HepG2 (cell line): ENCODE measurements around the gene TSPAN18. TPM values are rescaled to one million over a fixed set of nuclear protein-coding genes. Genes with fewer than 3 reads are reported as not detected.

Experiments used
- ATAC-seq: fragments of 200-7000 bp; cut with Tn5 transposase; 3 replicates; pipeline ENCODE4 v1.9.1; 2020; ENCODE audit warnings: mild to moderate bottlenecking, moderate library complexity
- BruUV-seq: library from RNA; stranded (reverse); fragments of 400-500 nt; replicated peaks from 2 replicates; lab custom pipeline; 2021; lab: Mats Ljungman, UMichigan
- CTCF ChIA-PET: fragments of 300-600 bp; formaldehyde crosslinking; extraction: SDS; loops from one replicate; lab custom pipeline; 2021; ENCODE audit warnings: low total read pairs, inconsistent platforms, low intra/inter-chr PET ratio; lab: Yijun Ruan, JAX
- POLR2A ChIA-PET: fragments of 350-600 bp; sonication (Branson Sonifier 250); formaldehyde crosslinking; loops from one replicate; lab custom pipeline; 2020; ENCODE audit warnings: antibody characterized with exemption, inconsistent platforms; lab: Yijun Ruan, JAX
- DNase-seq: peaks from one replicate; pipeline ENCODE4 v3.0.0-alpha.2; 2015; ENCODE audit warnings: low spot score
- FAIRE-seq: peaks from 3 replicates; lab custom pipeline; 2011; peaks lifted over from hg19 to GRCh38; lab: Jason Lieb, UNC
- H2AFZ ChIP-seq: one replicate; pipeline ENCODE4 v1.6.1; 2011; ENCODE audit warnings: low read length, inconsistent platforms
- H3K27ac ChIP-seq: fragments of 300-600 bp; 3 replicates; pipeline ENCODE4 v1.8.0; 2011; ENCODE audit warnings: mixed run types, mild to moderate bottlenecking, mixed read lengths, low read length, inconsistent platforms; ENCODE audit not compliant: insufficient read depth; ENCODE audit errors: extremely low read length
- H3K27me3 ChIP-seq, 2 experiments: fragments of 200-600 bp in 1 of 2; 2 replicates in 1 of 2; 3 replicates in 1 of 2; pipeline versions ENCODE4 v1.6.0 to v1.8.0; 2011; ENCODE audit warnings: low read length in 2 of 2, mild to moderate bottlenecking in 2 of 2, moderate library complexity in 2 of 2, inconsistent platforms in 1 of 2; ENCODE audit not compliant: insufficient read depth in 2 of 2, control insufficient read depth in 1 of 2
- H3K36me3 ChIP-seq, 2 experiments: fragments of 200-600 bp in 1 of 2; replicated peaks in 1 of 2; 2 replicates in 1 of 2; 3 replicates in 1 of 2; pipeline versions ENCODE4 v1.5.1 to v1.8.0; 2011; ENCODE audit warnings: low read length in 2 of 2, inconsistent platforms in 1 of 2; ENCODE audit not compliant: insufficient read depth in 2 of 2, control insufficient read depth in 1 of 2
- H3K4me1 ChIP-seq: 2 replicates; pipeline ENCODE4 v1.5.1; 2012; ENCODE audit warnings: low read length, inconsistent platforms; ENCODE audit not compliant: insufficient read depth
- H3K4me2 ChIP-seq: 2 replicates; pipeline ENCODE4 v1.6.0; 2011; ENCODE audit warnings: low read depth, low read length, inconsistent platforms
- H3K4me3 ChIP-seq, 3 experiments: fragments of 200-600 bp in 1 of 3; sonication (generic), shearing (Covaris generic) in 1 of 3; replicated peaks in 1 of 3; 2 replicates each; pipeline ENCODE4 v1.5.1; 2011 to 2016; ENCODE audit warnings: low read length in 3 of 3, inconsistent platforms in 2 of 3, low read depth in 2 of 3, mild to moderate bottlenecking in 2 of 3, control low read depth in 1 of 3, mixed read lengths in 1 of 3; ENCODE audit not compliant: insufficient read depth in 1 of 3
- H3K79me2 ChIP-seq: one replicate; pipeline ENCODE4 v1.6.1; 2011; ENCODE audit warnings: low read length, inconsistent platforms; ENCODE audit not compliant: insufficient read depth
- H3K9ac ChIP-seq: 2 replicates; pipeline ENCODE4 v1.6.0; 2011; ENCODE audit warnings: mild to moderate bottlenecking, low read depth, low read length, inconsistent platforms; ENCODE audit not compliant: insufficient read depth
- H3K9me3 ChIP-seq: 2 replicates; pipeline ENCODE4 v1.5.1; 2012; ENCODE audit warnings: mild to moderate bottlenecking, low read length
- H4K20me1 ChIP-seq: 2 replicates; pipeline ENCODE4 v1.6.0; 2011; ENCODE audit warnings: inconsistent platforms, mild to moderate bottlenecking, low read length, moderate library complexity; ENCODE audit not compliant: insufficient read depth
- E2F5 ChIP-seq: sonication (generic); formaldehyde crosslinking; conservative IDR thresholded peaks from 2 replicates; pipeline ENCODE4 v1.4.0; 2020; ENCODE audit warnings: missing genetic modification reagents
- KDM5A ChIP-seq: fragments of 200-600 bp; sonication (generic); IDR thresholded peaks from 2 replicates; pipeline ENCODE4 v1.7.0; 2018; ENCODE audit warnings: antibody characterized with exemption, mild to moderate bottlenecking, low read length, borderline replicate concordance
- WGBS: methylation state at CpG from one replicate; pipeline ENCODE4 v1.1.6; 2017; ENCODE audit warnings: low lambda C conversion rate; 5-methylcytosine and 5-hydroxymethylcytosine counted together
- in situ Hi-C: cut with HindIII; loops from 2 replicates; pipeline ENCODE4 v1.10.0; 2017; ENCODE audit warnings: low pct_unique_long_range_greater_than_20kb; ENCODE audit not compliant: extremely low pct_ligation_motif_present
- intact Hi-C: fragments of 100-400 bp; cut with micrococcal nuclease; formaldehyde crosslinking; loops from one replicate; pipeline ENCODE4 v1.10.0; 2022; ENCODE audit not compliant: unreplicated experiment
- polyA plus RNA-seq, 8 experiments: library from polyadenylated mRNA; depleted of rRNA in 3 of 8; stranded (reverse) in 7 of 8; unstranded in 1 of 8; fragments of >200 nt; fragmentation: Illumina TruSeq in 4 of 8; extraction: Trizol in 4 of 8; gene quantifications; 2 replicates each; pipeline versions ENCODE4 v1.2.1 to v1.2.3, GENCODE V29; 2011 to 2016; ENCODE audit warnings: low read depth in 4 of 8, missing spikeins in 1 of 8, mixed read lengths in 1 of 8; ENCODE audit not compliant: insufficient read depth in 1 of 8
- total RNA-seq, 5 experiments: library from RNA; depleted of rRNA; stranded (reverse); fragments of >200 nt; fragmentation: Illumina TruSeq; extraction: Trizol; gene quantifications; 2 replicates each; pipeline ENCODE4 v1.2.3, GENCODE V29; 2016; ENCODE audit warnings: low read depth in 1 of 5
- TF ChIP-seq, protein P1 (sequence below): sonication (generic); formaldehyde crosslinking; IDR thresholded peaks from one replicate; pipeline ENCODE4 v1.5.1; 2020; ENCODE audit warnings: mild to moderate bottlenecking, missing genetic modification reagents; ENCODE audit errors: not compliant biosample characterization

The TSPAN18 gene
- total and polyA plus RNA-seq, 2 of the 13 experiments (the other 11 are each of a cell fraction or from before 2014, with no cell fraction given) = not detected

GRCh38 chr11:44763121-44763820, 36.5 kb downstream of the TSPAN18 start:
- ChIA-PET CTCF (no interaction called here), POLR2A (no interaction called here)
- no peak for ATAC-seq
- Histone ChIP-seq H3K79me2 (no peaks in the 10 kb centered on the region), H3K36me3 (no peaks in the 10 kb centered on the region), H3K4me1 (no peaks in the 10 kb centered on the region), H3K27ac (no peak overlapping the region), H3K4me2 (no peak overlapping the region), H3K9ac (no peak overlapping the region), H3K9me3 (no peaks in the 10 kb centered on the region), H3K27me3 (peaks cover 0 to 7% of the 10 kb centered on the region in 2 experiments; a peak in 2 of 5 replicates), H2AFZ (no peak overlapping the region), H4K20me1 (no peaks in the 10 kb centered on the region), H3K4me3 (no peak overlapping the region)
- DNase-seq = no peak
- no TSS peak for BruUV-seq
- intact Hi-C loops = no loop called here
- in situ Hi-C loops = loop anchor here (10.0 kb wide), 1 partner anchor 138 kb away; no protein-coding TSS in a partner anchor
- no peak for FAIRE-seq
- WGBS = 15% methylated on average over 4 of the region's 5 CpGs
- TF ChIP-seq, protein P1, sequence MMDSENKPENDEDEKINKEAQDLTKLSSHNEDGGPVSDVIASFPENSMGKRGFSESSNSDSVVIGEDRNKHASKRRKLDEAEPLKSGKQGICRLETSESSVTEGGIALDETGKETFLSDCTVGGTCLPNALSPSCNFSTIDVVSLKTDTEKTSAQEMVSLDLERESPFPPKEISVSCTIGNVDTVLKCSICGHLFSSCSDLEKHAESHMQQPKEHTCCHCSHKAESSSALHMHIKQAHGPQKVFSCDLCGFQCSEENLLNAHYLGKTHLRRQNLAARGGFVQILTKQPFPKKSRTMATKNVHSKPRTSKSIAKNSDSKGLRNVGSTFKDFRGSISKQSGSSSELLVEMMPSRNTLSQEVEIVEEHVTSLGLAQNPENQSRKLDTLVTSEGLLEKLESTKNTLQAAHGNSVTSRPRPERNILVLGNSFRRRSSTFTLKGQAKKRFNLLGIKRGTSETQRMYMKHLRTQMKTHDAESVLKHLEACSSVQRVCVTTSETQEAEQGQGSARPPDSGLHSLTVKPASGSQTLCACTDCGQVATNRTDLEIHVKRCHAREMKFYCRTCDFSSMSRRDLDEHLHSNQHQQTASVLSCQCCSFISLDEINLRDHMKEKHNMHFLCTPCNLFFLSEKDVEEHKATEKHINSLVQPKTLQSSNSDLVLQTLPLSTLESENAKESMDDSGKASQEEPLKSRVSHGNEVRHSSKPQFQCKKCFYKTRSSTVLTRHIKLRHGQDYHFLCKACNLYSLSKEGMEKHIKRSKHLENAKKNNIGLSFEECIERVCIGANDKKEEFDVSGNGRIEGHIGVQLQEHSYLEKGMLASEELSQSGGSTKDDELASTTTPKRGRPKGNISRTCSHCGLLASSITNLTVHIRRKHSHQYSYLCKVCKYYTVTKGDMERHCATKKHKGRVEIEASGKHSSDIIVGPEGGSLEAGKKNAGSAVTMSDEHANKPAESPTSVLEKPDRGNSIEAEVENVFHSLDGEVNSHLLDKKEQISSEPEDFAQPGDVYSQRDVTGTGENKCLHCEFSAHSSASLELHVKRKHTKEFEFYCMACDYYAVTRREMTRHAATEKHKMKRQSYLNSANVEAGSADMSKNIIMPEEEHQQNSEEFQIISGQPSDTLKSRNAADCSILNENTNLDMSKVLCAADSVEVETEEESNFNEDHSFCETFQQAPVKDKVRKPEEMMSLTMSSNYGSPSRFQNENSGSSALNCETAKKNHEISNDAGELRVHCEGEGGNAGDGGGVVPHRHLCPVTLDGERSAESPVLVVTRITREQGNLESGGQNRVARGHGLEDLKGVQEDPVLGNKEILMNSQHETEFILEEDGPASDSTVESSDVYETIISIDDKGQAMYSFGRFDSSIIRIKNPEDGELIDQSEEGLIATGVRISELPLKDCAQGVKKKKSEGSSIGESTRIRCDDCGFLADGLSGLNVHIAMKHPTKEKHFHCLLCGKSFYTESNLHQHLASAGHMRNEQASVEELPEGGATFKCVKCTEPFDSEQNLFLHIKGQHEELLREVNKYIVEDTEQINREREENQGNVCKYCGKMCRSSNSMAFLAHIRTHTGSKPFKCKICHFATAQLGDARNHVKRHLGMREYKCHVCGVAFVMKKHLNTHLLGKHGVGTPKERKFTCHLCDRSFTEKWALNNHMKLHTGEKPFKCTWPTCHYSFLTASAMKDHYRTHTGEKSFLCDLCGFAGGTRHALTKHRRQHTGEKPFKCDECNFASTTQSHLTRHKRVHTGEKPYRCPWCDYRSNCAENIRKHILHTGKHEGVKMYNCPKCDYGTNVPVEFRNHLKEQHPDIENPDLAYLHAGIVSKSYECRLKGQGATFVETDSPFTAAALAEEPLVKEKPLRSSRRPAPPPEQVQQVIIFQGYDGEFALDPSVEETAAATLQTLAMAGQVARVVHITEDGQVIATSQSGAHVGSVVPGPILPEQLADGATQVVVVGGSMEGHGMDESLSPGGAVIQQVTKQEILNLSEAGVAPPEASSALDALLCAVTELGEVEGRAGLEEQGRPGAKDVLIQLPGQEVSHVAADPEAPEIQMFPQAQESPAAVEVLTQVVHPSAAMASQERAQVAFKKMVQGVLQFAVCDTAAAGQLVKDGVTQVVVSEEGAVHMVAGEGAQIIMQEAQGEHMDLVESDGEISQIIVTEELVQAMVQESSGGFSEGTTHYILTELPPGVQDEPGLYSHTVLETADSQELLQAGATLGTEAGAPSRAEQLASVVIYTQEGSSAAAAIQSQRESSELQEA (CRISPR knock-in tag) = no peak
- TF ChIP-seq KDM5A (no peak), E2F5 (CRISPR knock-in tag) (no peak)
